HCT116 (cell line): ENCODE results near the gene SYNE1. TPM values are rescaled to one million over a fixed set of nuclear protein-coding genes. Genes with fewer than 3 reads are reported as not detected.

Experiments
- ATAC-seq: fragments of 200-7000 bp; cut with Tn5 transposase; 2 replicates; pipeline ENCODE4 v1.9.1; 2020; ENCODE audit warnings: mild to moderate bottlenecking, moderate library complexity
- BruUV-seq: library from RNA; stranded (reverse); fragments of 400-500 nt; replicated peaks from 2 replicates; lab custom pipeline; 2021; lab: Mats Ljungman, UMichigan
- CTCF ChIA-PET: fragments of 300-600 bp; sonication (Branson Sonifier 250); formaldehyde crosslinking; loops from one replicate; lab custom pipeline; 2021; ENCODE audit warnings: antibody characterized with exemption; lab: Charles Lee
- POLR2A ChIA-PET: fragments of 300-600, 350-600 bp; sonication (Branson Sonifier 250); formaldehyde crosslinking; loops from one replicate; lab custom pipeline; 2021; ENCODE audit warnings: antibody characterized with exemption; lab: Charles Lee
- RAD21 ChIA-PET, 2 experiments: fragments of 300-600 bp; sonication (Branson Sonifier 250); formaldehyde crosslinking; loops; one replicate each; lab custom pipeline; 2023; ENCODE audit warnings: low total read pairs in 2 of 2; ENCODE audit not compliant: uncharacterized antibody in 2 of 2, unreplicated experiment in 2 of 2, low non-redundant PET in 1 of 2; lab: Charles Lee
- DNase-seq: peaks from one replicate; pipeline ENCODE4 v3.0.0-alpha.2; 2010; ENCODE audit warnings: low read depth, low spot score
- H2AFZ ChIP-seq: fragments of 200-600 bp; shearing (Covaris generic), sonication (generic); 2 replicates; pipeline ENCODE4 v1.6.1; 2017; ENCODE audit warnings: low read depth, mixed run types, mixed read lengths, antibody characterized with exemption, low read length; ENCODE audit not compliant: poor library complexity, severe bottlenecking
- H3K27ac ChIP-seq: 2 replicates; pipeline ENCODE4 v1.5.1; 2012; ENCODE audit warnings: low read depth, low read length
- H3K27me3 ChIP-seq: fragments of 200-600 bp; sonication (generic); 2 replicates; pipeline ENCODE4 v1.6.1; 2016; ENCODE audit warnings: mixed run types, low read length, mixed read lengths; ENCODE audit not compliant: insufficient read depth
- H3K36me3 ChIP-seq, 2 experiments: fragments of 200-500 bp in 1 of 2; fragments of 200-600 bp in 1 of 2; sonication (Bioruptor generic) in 1 of 2; sonication (generic) in 1 of 2; 2 replicates each; pipeline versions ENCODE4 v1.5.1 to v1.6.1; 2014 to 2016; ENCODE audit warnings: low read length in 2 of 2, inconsistent platforms in 1 of 2, mixed read lengths in 1 of 2, mixed run types in 1 of 2; ENCODE audit not compliant: insufficient read depth in 2 of 2, control insufficient read depth in 1 of 2
- H3K4me1 ChIP-seq, 2 experiments: fragments of 200-600 bp in 1 of 2; sonication (generic) in 1 of 2; 2 replicates each; pipeline versions ENCODE4 v1.5.1 to v1.6.1; 2012 to 2017; ENCODE audit warnings: low read length in 2 of 2, inconsistent platforms in 1 of 2, mild to moderate bottlenecking in 1 of 2, mixed read lengths in 1 of 2, mixed run types in 1 of 2, moderate library complexity in 1 of 2; ENCODE audit not compliant: insufficient read depth in 2 of 2, control insufficient read depth in 1 of 2
- H3K4me2 ChIP-seq: fragments of 200-600 bp; sonication (generic); 2 replicates; pipeline ENCODE4 v1.6.1; 2017; ENCODE audit warnings: mixed run types, low read length, mixed read lengths
- H3K4me3 ChIP-seq, 2 experiments: fragments of 200-600 bp in 1 of 2; sonication (generic) in 1 of 2; replicated peaks in 1 of 2; 2 replicates each; pipeline ENCODE4 v1.5.1; 2011 to 2016; ENCODE audit warnings: low read length in 2 of 2, control low read depth in 1 of 2, low read depth in 1 of 2, mild to moderate bottlenecking in 1 of 2, mixed read lengths in 1 of 2, mixed run types in 1 of 2
- H3K79me2 ChIP-seq: fragments of 200-600 bp; sonication (generic); 2 replicates; pipeline ENCODE4 v1.6.1; 2017; ENCODE audit warnings: mild to moderate bottlenecking, mixed run types, low read length, moderate library complexity, mixed read lengths; ENCODE audit not compliant: insufficient read depth
- H3K9ac ChIP-seq: fragments of 200-600 bp; sonication (generic); 2 replicates; pipeline ENCODE4 v1.6.1; 2016; ENCODE audit warnings: low read length, mixed read lengths
- H3K9me2 ChIP-seq: fragments of 200-600 bp; sonication (generic), shearing (Covaris generic); 2 replicates; pipeline ENCODE4 v1.6.1; 2017; ENCODE audit warnings: mixed run types, mild to moderate bottlenecking, moderate library complexity; ENCODE audit not compliant: insufficient read depth
- H3K9me3 ChIP-seq, 2 experiments: fragments of 200-500 bp in 1 of 2; fragments of 200-600 bp in 1 of 2; sonication (Bioruptor generic) in 1 of 2; sonication (generic) in 1 of 2; 2 replicates each; pipeline ENCODE4 v1.6.1; 2014 to 2017; ENCODE audit warnings: low read length in 2 of 2, mixed read lengths in 2 of 2, inconsistent platforms in 1 of 2, low read depth in 1 of 2, mild to moderate bottlenecking in 1 of 2, mixed run types in 1 of 2, moderate library complexity in 1 of 2; ENCODE audit not compliant: control insufficient read depth in 1 of 2, insufficient read depth in 1 of 2
- H4K20me1 ChIP-seq: fragments of 200-600 bp; sonication (generic), shearing (Covaris generic); 2 replicates; pipeline ENCODE4 v1.6.1; 2017; ENCODE audit warnings: mixed run types, mild to moderate bottlenecking, moderate library complexity; ENCODE audit not compliant: insufficient read depth
- EZH2phosphoT487 ChIP-seq: fragments of 200-600 bp; IDR thresholded peaks from 2 replicates; pipeline ENCODE4 v1.6.1; 2018; ENCODE audit warnings: antibody characterized with exemption, borderline replicate concordance
- POLR2A ChIP-seq: IDR thresholded peaks from 2 replicates; pipeline ENCODE4 v1.7.0; 2011; ENCODE audit warnings: borderline replicate concordance; ENCODE audit not compliant: insufficient read depth, insufficient read length; ENCODE audit errors: extremely low read depth
- POLR2AphosphoS5 ChIP-seq: IDR thresholded peaks from 2 replicates; pipeline ENCODE4 v1.6.1; 2011; ENCODE audit warnings: mild to moderate bottlenecking, low read depth, low read length, moderate library complexity
- RAD21 ChIP-seq: IDR thresholded peaks from 2 replicates; pipeline ENCODE4 v1.6.1; 2012; ENCODE audit warnings: low read depth, mild to moderate bottlenecking
- SIN3A ChIP-seq: IDR thresholded peaks from 2 replicates; pipeline ENCODE4 v1.6.1; 2012; ENCODE audit warnings: low read depth
- SRF ChIP-seq: IDR thresholded peaks from 2 replicates; pipeline ENCODE4 v1.6.1; 2012; ENCODE audit warnings: low read depth
- TCF7L2 ChIP-seq: IDR thresholded peaks from 2 replicates; pipeline ENCODE4 v1.7.0; 2011; ENCODE audit warnings: borderline replicate concordance, inconsistent platforms; ENCODE audit not compliant: insufficient read depth, insufficient read length; ENCODE audit errors: extremely low read depth
- ZNF274 ChIP-seq: fragments of 200-500 bp; sonication (Bioruptor generic); IDR thresholded peaks from 2 replicates; pipeline ENCODE4 v1.6.1; 2014; ENCODE audit warnings: mild to moderate bottlenecking, low read depth, low read length, inconsistent platforms
- intact Hi-C: fragments of 100-400 bp; cut with micrococcal nuclease; formaldehyde crosslinking; loops from 2 replicates; pipeline ENCODE4 v1.10.0; 2022
- total RNA-seq: library from RNA; stranded (reverse); gene quantifications from one replicate; pipeline ENCODE4 v1.2.1, GENCODE V29; 2021; ENCODE audit not compliant: unreplicated experiment
- TF ChIP-seq, protein P1 (sequence below): IDR thresholded peaks from 2 replicates; pipeline ENCODE4 v1.6.1; 2012

Gene SYNE1
- total RNA-seq, 1 experiment from 2014 or later = 5.4 TPM

DNA sequence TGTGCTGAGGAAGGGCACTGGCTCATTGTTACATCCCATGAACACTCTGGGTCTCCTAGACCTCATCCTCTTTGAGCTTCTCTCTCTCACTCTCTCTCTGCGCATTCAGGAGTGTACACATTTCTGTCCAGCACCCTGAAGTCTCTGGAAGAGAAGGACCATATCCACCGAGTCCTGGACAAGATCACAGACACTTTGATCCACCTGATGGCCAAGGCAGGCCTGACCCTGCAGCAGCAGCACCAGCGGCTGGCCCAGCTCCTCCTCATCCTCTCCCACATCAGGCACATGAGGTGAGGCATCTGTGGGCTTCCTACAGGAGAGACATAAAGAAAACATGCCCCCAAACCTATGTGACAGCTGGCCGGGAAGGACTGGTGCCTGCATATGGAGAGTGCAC is 542.9 kb downstream of the SYNE1 start (continued):
- no peak for TF ChIP-seq SRF
- TF ChIP-seq ZNF274 = no peak
- TF ChIP-seq RAD21 = no peak
- TF ChIP-seq, protein P1, sequence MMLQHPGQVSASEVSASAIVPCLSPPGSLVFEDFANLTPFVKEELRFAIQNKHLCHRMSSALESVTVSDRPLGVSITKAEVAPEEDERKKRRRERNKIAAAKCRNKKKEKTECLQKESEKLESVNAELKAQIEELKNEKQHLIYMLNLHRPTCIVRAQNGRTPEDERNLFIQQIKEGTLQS = no peak

DNA sequence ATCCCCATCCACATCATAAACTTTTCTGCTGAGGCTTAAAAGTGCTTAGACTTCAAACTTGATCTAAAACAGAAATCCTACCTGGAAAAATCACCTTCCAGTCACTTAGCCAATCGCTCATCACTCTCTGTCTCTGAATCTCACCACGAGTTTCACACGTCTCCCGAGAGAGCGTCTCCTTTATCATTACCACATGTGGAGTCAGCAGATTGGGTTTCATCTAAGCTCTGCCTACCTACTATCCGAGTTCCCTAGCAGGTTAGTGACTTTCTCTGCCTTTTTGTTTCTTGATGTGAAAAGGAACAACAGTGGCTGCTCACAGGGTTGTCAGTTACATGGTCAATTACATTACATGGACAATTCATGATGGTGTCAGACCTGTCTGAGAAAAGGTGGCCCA is 543.5 kb downstream of the SYNE1 start:
- H3K27me3 ChIP-seq = no peaks in the 10 kb centered on the region
- peaks cover 4 to 35% of the 10 kb centered on the region in 2 experiments; a peak in 3 of 4 replicates for H3K4me1 ChIP-seq
- ATAC-seq = no peak
- H3K27ac ChIP-seq = no peak overlapping the region
- ChIA-PET POLR2A (no interaction called here), RAD21 (no interaction called here), CTCF (no interaction called here)
- no peaks in the 10 kb centered on the region for H3K36me3 ChIP-seq
- H3K9me3 ChIP-seq = no peaks in the 10 kb centered on the region
- H3K4me3 ChIP-seq = no peak overlapping the region
- H3K9me2 ChIP-seq = no peaks in the 10 kb centered on the region
- TF ChIP-seq POLR2A (no peak), SIN3A (no peak), EZH2phosphoT487 (no peak), POLR2AphosphoS5 (no peak), ZNF274 (no peak)
- no peaks in the 10 kb centered on the region for H4K20me1 ChIP-seq
- no peak for DNase-seq
- intact Hi-C loops = no loop called here
- H3K79me2 ChIP-seq = no peaks in the 10 kb centered on the region
- H2AFZ ChIP-seq = no peak overlapping the region
- no TSS peak for BruUV-seq
- H3K4me2 ChIP-seq = no peak overlapping the region
- no peak overlapping the region for H3K9ac ChIP-seq

DNA sequence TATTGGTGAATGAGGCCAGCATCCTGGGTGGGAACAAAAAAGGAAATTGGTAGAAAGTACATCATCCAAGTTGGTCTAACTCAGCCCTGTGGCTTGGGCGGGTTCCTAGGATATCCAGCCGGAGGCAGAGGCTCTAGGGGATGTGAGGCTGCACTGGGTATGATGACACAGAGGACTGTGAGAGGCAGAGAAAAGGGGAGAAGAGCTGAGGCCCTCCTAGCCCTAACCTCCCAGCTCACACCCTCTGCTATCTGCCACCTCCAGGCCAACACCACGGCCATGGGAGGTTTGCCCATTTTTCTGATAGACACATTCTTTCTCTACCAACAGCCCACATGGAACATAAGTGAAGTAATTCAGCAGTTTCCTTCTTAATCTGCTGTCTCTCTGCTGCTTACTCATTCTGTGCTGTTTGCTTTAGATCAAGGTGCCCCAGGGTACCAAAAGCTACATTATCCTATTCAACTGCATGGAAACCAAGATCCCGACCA is 545.3 kb downstream of the SYNE1 start:
- no peak for TF ChIP-seq SIN3A
- no peak for TF ChIP-seq TCF7L2
- Histone ChIP-seq H3K36me3 (no peaks in the 10 kb centered on the region), H3K27ac (no peak overlapping the region), H3K4me1 (peaks cover 4 to 36% of the 10 kb centered on the region in 2 experiments; a peak in 3 of 4 replicates), H3K9me3 (no peaks in the 10 kb centered on the region), H3K9me2 (no peaks in the 10 kb centered on the region; the same call in 1 of the 2 replicates), H3K4me3 (no peak overlapping the region), H2AFZ (no peak overlapping the region), H3K27me3 (no peaks in the 10 kb centered on the region), H3K9ac (no peak overlapping the region), H4K20me1 (no peaks in the 10 kb centered on the region), H3K79me2 (no peaks in the 10 kb centered on the region), H3K4me2 (no peak overlapping the region)
- DNase-seq = no peak
- BruUV-seq = no TSS peak
- POLR2A ChIA-PET = no interaction called here
- intact Hi-C loops = no loop called here
- ATAC-seq = no peak
- CTCF ChIA-PET = no interaction called here
- RAD21 ChIA-PET = no interaction called here
